ENCODE measurements around the gene DNMT3B. TPM values are rescaled to one million over a fixed set of nuclear protein-coding genes. Genes with fewer than 3 reads are reported as not detected.

The DNMT3B gene
- total RNA-seq, 4 donors from 2014 or later, result 0.47 to 2.3 (median 0.81) TPM; not detected in 1

- TF ChIP-seq EP300 (IDR thresholded peaks at IDR 0.05), result no peak
- Histone ChIP-seq H3K36me3 (peaks cover 3 to 62% of the 10 kb centered on the region in 2 donors), H3K9me3 (no peaks in the 10 kb centered on the region), H3K27me3 (no peaks in the 10 kb centered on the region), H3K4me3 (no peak overlapping the region), H3K27ac (no peak overlapping the region), H3K4me1 (peaks cover 4 to 24% (median 4%) of the 10 kb centered on the region in 3 donors)
- no peak for ATAC-seq
These were observed 72.8 kb downstream of the DNMT3B start for GRCh38 chr20:32834972-32835371.

- H3K27me3 ChIP-seq, result no peaks in the 10 kb centered on the region
- no peaks in the 10 kb centered on the region for H3K9me3 ChIP-seq
- no peak for TF ChIP-seq EP300 (IDR thresholded peaks at IDR 0.05)
- no peak for TF ChIP-seq CTCF (IDR thresholded peaks at IDR 0.05)
- H3K36me3 ChIP-seq, result peaks cover 3 to 84% of the 10 kb centered on the region in 2 donors
- no peak overlapping the region for H3K4me3 ChIP-seq
- WGBS, 2 donors (ENCODE audit: low coverage in 1 of 2), result 17 to 36% methylated on average over 1 of the region's 1 CpG
- ATAC-seq, result no peak
- peaks cover 0 to 10% (median 0%) of the 10 kb centered on the region in 3 donors for H3K4me1 ChIP-seq
- H3K27ac ChIP-seq, result no peak overlapping the region
These were observed 75.0 kb downstream of the DNMT3B start for GRCh38 chr20:32837157-32837556.

GRCh38 chr20:32839227-32839981, 77.2 kb downstream of the DNMT3B start:
- H3K4me3 ChIP-seq, result no peak overlapping the region
- ATAC-seq, result no peak
- H3K27me3 ChIP-seq, result no peaks in the 10 kb centered on the region
- H3K4me1 ChIP-seq, result no peaks in the 10 kb centered on the region
- no peak overlapping the region for H3K27ac ChIP-seq
- H3K9me3 ChIP-seq, result no peaks in the 10 kb centered on the region
- H3K36me3 ChIP-seq, result peaks cover 3 to 90% of the 10 kb centered on the region in 2 donors
- TF ChIP-seq POLR2AphosphoS5 (IDR thresholded peaks at IDR 0.05) (no peak), POLR2A (IDR thresholded peaks at IDR 0.05) (no peak), CTCF (IDR thresholded peaks at IDR 0.05) (no peak), EP300 (IDR thresholded peaks at IDR 0.05) (no peak)
- WGBS, 2 donors (ENCODE audit: low coverage in 1 of 2), result 78 to 100% methylated on average over 3 to 9 of the region's 17 CpGs

- ATAC-seq, result no peak
- Histone ChIP-seq H3K4me1 (no peaks in the 10 kb centered on the region), H3K36me3 (peaks cover 3 to 85% of the 10 kb centered on the region in 2 donors), H3K27me3 (no peaks in the 10 kb centered on the region), H3K9me3 (no peaks in the 10 kb centered on the region), H3K27ac (no peak overlapping the region), H3K4me3 (no peak overlapping the region)
- TF ChIP-seq CTCF (IDR thresholded peaks at IDR 0.05) (no peak), POLR2A (IDR thresholded peaks at IDR 0.05) (no peak), EP300 (IDR thresholded peaks at IDR 0.05) (no peak), POLR2AphosphoS5 (IDR thresholded peaks at IDR 0.05) (no peak)
- WGBS, 2 donors (ENCODE audit: low coverage in 1 of 2), result 65 to 71% methylated on average over 3 to 4 of the region's 4 CpGs
These were observed 77.7 kb downstream of the DNMT3B start for GRCh38 chr20:32839982-32840285.

- Histone ChIP-seq H3K27ac (no peak overlapping the region), H3K36me3 (peaks cover 3 to 83% of the 10 kb centered on the region in 2 donors)
- ATAC-seq, result no peak
These were observed 79.0 kb downstream of the DNMT3B start for GRCh38 chr20:32841174-32841573.

More at GRCh38 chr20:32841174-32841573, 79.0 kb downstream of the DNMT3B start:
- 59 to 72% methylated on average over 7 to 8 of the region's 9 CpGs for WGBS, 2 donors (ENCODE audit: low coverage in 1 of 2)
- Histone ChIP-seq H3K4me3 (no peak overlapping the region), H3K4me1 (peaks cover 0 to 3% (median 0%) of the 10 kb centered on the region in 3 donors), H3K27me3 (no peaks in the 10 kb centered on the region), H3K9me3 (no peaks in the 10 kb centered on the region)
- TF ChIP-seq CTCF (IDR thresholded peaks at IDR 0.05) (no peak), POLR2A (IDR thresholded peaks at IDR 0.05) (no peak), POLR2AphosphoS5 (IDR thresholded peaks at IDR 0.05) (no peak), EP300 (IDR thresholded peaks at IDR 0.05) (no peak)

Data from gastroesophageal sphincter (tissue), 4 donors.